Right atrium auricular region (tissue), 2 donors: ENCODE results near the gene PDE4A. TPM values are rescaled to one million over a fixed set of nuclear protein-coding genes. Genes with fewer than 3 reads are reported as not detected.

Experiments
- DNase-seq: peaks from one replicate; pipeline ENCODE4 v3.0.0-alpha.2; 2019; ENCODE audit warnings: low spot score
- H3K27ac ChIP-seq, 2 donors: fragments of 200-600 bp; sonication (generic); 1 replicate in 1 of 2; 2 replicates in 1 of 2; pipeline ENCODE4 v1.5.1; 2016 to 2019
- H3K27me3 ChIP-seq, 2 donors: fragments of 200-600 bp; sonication (generic); one replicate each; pipeline versions ENCODE4 v1.5.1 to v1.6.0; 2017 to 2019
- H3K36me3 ChIP-seq: fragments of 200-600 bp; sonication (generic); one replicate; pipeline ENCODE4 v1.5.1; 2016
- H3K4me1 ChIP-seq, 2 donors: fragments of 200-600 bp; sonication (generic); one replicate each; pipeline versions ENCODE4 v1.5.1 to v1.6.0; 2017 to 2019
- H3K4me3 ChIP-seq, 2 donors: fragments of 200-600 bp; sonication (generic); 1 replicate in 1 of 2; 2 replicates in 1 of 2; pipeline ENCODE4 v1.5.1; 2017 to 2019; ENCODE audit warnings: mild to moderate bottlenecking in 1 of 2, moderate library complexity in 1 of 2
- H3K9me3 ChIP-seq, 2 donors: fragments of 200-600 bp; sonication (generic); one replicate each; pipeline ENCODE4 v1.5.1; 2019
- CTCF ChIP-seq, 2 donors: fragments of 200-600 bp; sonication (generic); IDR thresholded peaks; one replicate each; pipeline ENCODE4 v1.5.1; 2019; ENCODE audit warnings: antibody characterized with exemption in 2 of 2
- total RNA-seq, 2 donors: library from RNA; depleted of rRNA; stranded (reverse); fragments of >200 nt; gene quantifications; one replicate each; pipeline ENCODE4 v1.1.0, GENCODE V29; 2016

The PDE4A gene
- total RNA-seq, 2 donors from 2014 or later = 9.4 to 9.9 TPM

GRCh38 chr19:10399878-10400277 lies 20.5 kb upstream of the PDE4A start:
- Histone ChIP-seq H3K4me1 (peaks cover 0 to 60% of the 10 kb centered on the region in 2 donors), H3K27ac (peak overlapping the region; percentile 61 to 84), H3K27me3 (peaks cover 0 to 4% of the 10 kb centered on the region in 2 donors), H3K36me3 (peaks cover 11% of the 10 kb centered on the region), H3K4me3 (no peak overlapping the region), H3K9me3 (no peaks in the 10 kb centered on the region)
- no peak for TF ChIP-seq CTCF (IDR thresholded peaks at IDR 0.05)
- no peak for DNase-seq

- DNase-seq = no peak
- Histone ChIP-seq H3K27me3 (peaks cover 5% of the 10 kb centered on the region in 2 donors), H3K4me1 (peaks cover 0 to 68% of the 10 kb centered on the region in 2 donors), H3K27ac (peak overlapping the region; percentile 79 to 84), H3K4me3 (peak overlapping the region; percentile 89 to 97), H3K9me3 (no peaks in the 10 kb centered on the region), H3K36me3 (no peaks in the 10 kb centered on the region)
- TF ChIP-seq CTCF (IDR thresholded peaks at IDR 0.05) = no peak
Observed at GRCh38 chr19:10402441-10403038, 17.8 kb upstream of the PDE4A start.

- peak within 1 kb of the TSS; percentile 89 to 97 for H3K4me3 ChIP-seq
- no peaks in the 10 kb centered on the region for H3K9me3 ChIP-seq
- TF ChIP-seq CTCF (IDR thresholded peaks at IDR 0.05) = no peak
- peak within 1 kb of the TSS; percentile 79 to 84 for H3K27ac ChIP-seq
- peaks cover 5% of the 10 kb centered on the region in 2 donors for H3K27me3 ChIP-seq
- no peaks in the 10 kb centered on the region for H3K36me3 ChIP-seq
- peak; percentile 97 for DNase-seq
- H3K4me1 ChIP-seq = peaks cover 0 to 61% of the 10 kb centered on the region in 2 donors
Observed at GRCh38 chr19:10403137-10404021, 17.0 kb upstream of the PDE4A start, which contains the start of gene CDC37. CDC37 (minus strand) TSS chr19:10403542; CDS start chr19:10403479, 63 bp downstream.

- no peak for TF ChIP-seq CTCF (IDR thresholded peaks at IDR 0.05)
- peak overlapping the region; percentile 89 to 97 for H3K4me3 ChIP-seq
- peaks cover 5% of the 10 kb centered on the region in 2 donors for H3K27me3 ChIP-seq
- no peak overlapping the region for H3K27ac ChIP-seq
- no peaks in the 10 kb centered on the region for H3K36me3 ChIP-seq
- no peak for DNase-seq
- H3K4me1 ChIP-seq = peaks cover 0 to 44% of the 10 kb centered on the region in 2 donors
- no peaks in the 10 kb centered on the region for H3K9me3 ChIP-seq
Observed at GRCh38 chr19:10404888-10405820, 15.2 kb upstream of the PDE4A start.

- DNase-seq = no peak
- no peak for TF ChIP-seq CTCF (IDR thresholded peaks at IDR 0.05)
- H3K9me3 ChIP-seq = no peaks in the 10 kb centered on the region
- no peak overlapping the region for H3K27ac ChIP-seq
- peaks cover 5% of the 10 kb centered on the region in 2 donors for H3K27me3 ChIP-seq
- H3K4me1 ChIP-seq = peaks cover 0 to 33% of the 10 kb centered on the region in 2 donors
- H3K36me3 ChIP-seq = no peaks in the 10 kb centered on the region
- H3K4me3 ChIP-seq = no peak overlapping the region
Observed at GRCh38 chr19:10406191-10406590, 14.1 kb upstream of the PDE4A start.
